Measurements from ENCODE around the gene CNTNAP2. TPM values are rescaled to one million over a fixed set of nuclear protein-coding genes. Genes with fewer than 3 reads are reported as not detected.
"Not testable (repeated sequence)": the region's sequence is repeated elsewhere in the genome, so short reads cannot be mapped to it uniquely, and the experiment has no call there.

The CNTNAP2 gene
- total and polyA plus RNA-seq, 2 donors, result 5.1 to 10.3 TPM

DNA sequence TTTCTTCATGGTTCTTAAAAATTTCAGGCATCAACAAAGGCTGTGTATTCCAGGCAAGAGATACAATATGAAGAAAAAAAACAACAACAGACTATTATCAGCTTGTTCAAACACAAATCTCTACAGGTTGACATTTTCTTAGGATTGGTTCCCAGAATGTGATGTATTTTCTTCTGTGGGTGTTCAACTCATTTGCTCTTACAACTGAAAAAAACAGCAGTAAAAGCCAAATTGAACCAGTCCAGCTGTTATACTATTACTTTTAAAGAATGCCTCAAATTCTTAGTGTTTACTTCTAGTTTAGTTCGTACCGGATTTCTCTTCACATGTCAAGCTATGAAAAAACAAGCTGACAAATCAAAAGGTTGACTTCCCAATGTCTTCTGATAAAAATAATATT, 60.7 kb downstream of the CNTNAP2 start:
- Histone ChIP-seq H3K36me3 (ENCODE audit: control insufficient read depth in 2 of 2, insufficient read depth in 2 of 2, low read length in 1 of 2) (no peaks in the 10 kb centered on the region), H3K4me1 (ENCODE audit: control insufficient read depth in 2 of 2, insufficient read depth in 2 of 2, low read length in 2 of 2) (no peaks in the 10 kb centered on the region), H3K4me3 (ENCODE audit: low read length in 2 of 2) (no peak overlapping the region), H3K27me3 (ENCODE audit: control insufficient read depth in 2 of 2, insufficient read depth in 1 of 2, low read length in 1 of 2) (no peaks in the 10 kb centered on the region), H3K9me3 (ENCODE audit: control insufficient read depth in 2 of 2, insufficient read depth in 1 of 2, low read length in 1 of 2) (no peaks in the 10 kb centered on the region), H3K27ac (ENCODE audit: low read depth in 1 of 2, low read length in 1 of 2) (no peak overlapping the region)
- 96% methylated on average over 2 of the region's 2 CpGs for WGBS
- no peak for DNase-seq (ENCODE audit: low read depth in 6 of 9, low spot score in 9 of 9)

DNA sequence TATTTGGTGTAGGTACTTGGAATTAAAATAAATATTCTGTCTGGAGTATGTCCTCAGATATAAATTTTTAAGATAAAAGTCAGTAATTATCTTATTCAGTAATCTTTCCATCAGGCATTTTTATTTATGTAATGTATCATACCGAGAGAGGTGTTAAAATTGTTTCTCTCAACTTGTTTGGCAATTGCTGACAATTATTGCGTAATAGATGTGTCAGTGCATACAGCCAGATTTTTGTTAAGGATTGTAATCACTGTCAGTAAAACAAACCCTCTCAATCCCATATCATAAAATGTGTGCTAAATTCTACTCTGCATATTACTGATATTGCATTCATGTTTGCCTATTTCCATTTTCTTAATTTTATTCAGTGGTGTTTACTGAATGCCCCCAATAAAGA, 69.2 kb downstream of the CNTNAP2 start:
- Histone ChIP-seq H3K27ac (ENCODE audit: low read depth in 1 of 2, low read length in 1 of 2) (no peak overlapping the region), H3K4me1 (ENCODE audit: control insufficient read depth in 2 of 2, insufficient read depth in 2 of 2, low read length in 2 of 2) (no peaks in the 10 kb centered on the region), H3K9me3 (ENCODE audit: control insufficient read depth in 2 of 2, insufficient read depth in 1 of 2, low read length in 1 of 2) (no peaks in the 10 kb centered on the region), H3K27me3 (ENCODE audit: control insufficient read depth in 2 of 2, insufficient read depth in 1 of 2, low read length in 1 of 2) (no peaks in the 10 kb centered on the region), H3K4me3 (ENCODE audit: low read length in 2 of 2) (no peak overlapping the region), H3K36me3 (ENCODE audit: control insufficient read depth in 2 of 2, insufficient read depth in 2 of 2, low read length in 1 of 2) (no peaks in the 10 kb centered on the region)
- 83% methylated on average over 2 of the region's 2 CpGs for WGBS
- no peak for DNase-seq (ENCODE audit: low read depth in 6 of 9, low spot score in 9 of 9)

DNA sequence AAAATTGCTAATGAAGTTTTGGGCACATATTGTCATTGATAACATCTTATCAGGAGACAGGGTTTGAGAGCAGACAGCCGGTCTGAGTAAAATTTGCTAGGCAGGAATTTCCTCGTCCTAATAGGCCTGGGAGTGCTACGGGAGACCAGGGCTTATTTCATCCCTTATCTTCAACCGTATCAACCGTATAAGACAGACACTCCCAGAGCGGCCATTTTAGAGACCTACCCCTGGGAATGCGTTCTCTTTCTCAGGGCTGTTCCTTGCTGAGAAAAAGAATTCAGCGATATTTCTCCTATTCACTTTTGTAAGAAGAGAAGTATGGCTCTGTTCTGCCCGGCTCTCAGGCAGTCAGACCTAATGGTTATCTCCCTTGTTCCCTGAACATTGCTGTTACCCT, 74.8 kb downstream of the CNTNAP2 start:
- not testable (repeated sequence) for H3K27ac ChIP-seq (ENCODE audit: low read depth in 1 of 2, low read length in 1 of 2); H3K36me3 ChIP-seq (ENCODE audit: control insufficient read depth in 2 of 2, insufficient read depth in 2 of 2, low read length in 1 of 2); DNase-seq (ENCODE audit: low read depth in 6 of 9, low spot score in 9 of 9); H3K4me1 ChIP-seq (ENCODE audit: control insufficient read depth in 2 of 2, insufficient read depth in 2 of 2, low read length in 2 of 2); H3K9me3 ChIP-seq (ENCODE audit: control insufficient read depth in 2 of 2, insufficient read depth in 1 of 2, low read length in 1 of 2); H3K27me3 ChIP-seq (ENCODE audit: control insufficient read depth in 2 of 2, insufficient read depth in 1 of 2, low read length in 1 of 2); H3K4me3 ChIP-seq (ENCODE audit: low read length in 2 of 2)
- WGBS, result 83% methylated on average over 9 of the region's 9 CpGs

DNA sequence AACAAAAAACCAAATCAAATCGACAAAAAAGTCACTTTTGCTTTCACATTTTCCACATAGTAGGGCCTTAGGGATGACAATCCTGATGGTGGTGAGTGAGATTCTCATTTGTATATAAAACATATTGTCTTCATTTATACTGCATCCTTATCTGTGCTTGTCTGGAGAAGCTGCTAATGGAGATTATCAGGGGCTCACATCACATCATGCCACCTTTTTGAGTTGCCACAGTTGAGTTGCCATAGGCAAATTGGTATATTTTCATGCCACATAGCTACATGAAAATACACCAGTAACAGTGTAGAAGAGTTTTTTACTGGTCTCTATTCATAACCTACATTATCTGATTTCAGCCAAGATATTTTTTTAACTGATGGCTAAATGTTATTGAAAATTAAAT, 85.3 kb downstream of the CNTNAP2 start:
- WGBS, result 90% methylated on average over 1 of the region's 1 CpG

DNA sequence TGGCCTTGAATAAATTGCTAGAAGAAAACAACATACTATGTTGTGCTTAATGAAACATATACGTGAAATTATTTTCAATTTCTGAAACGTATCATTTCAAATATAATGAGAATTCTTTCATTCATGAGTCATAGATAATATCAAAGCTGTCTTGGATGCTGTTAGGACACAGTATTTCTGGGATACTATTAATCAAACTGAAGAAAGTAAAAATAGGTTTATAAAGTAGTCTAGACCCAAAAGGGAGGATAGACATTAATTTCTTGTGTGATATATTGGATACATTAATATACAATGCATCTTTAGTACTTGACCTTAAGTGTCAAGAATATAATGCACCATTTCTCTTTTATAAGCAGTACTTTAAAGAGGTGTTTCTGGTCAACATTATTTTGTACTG, 89.7 kb downstream of the CNTNAP2 start:
- H3K36me3 ChIP-seq (ENCODE audit: control insufficient read depth in 2 of 2, insufficient read depth in 2 of 2, low read length in 1 of 2), result no peaks in the 10 kb centered on the region
- H3K9me3 ChIP-seq (ENCODE audit: control insufficient read depth in 2 of 2, insufficient read depth in 1 of 2, low read length in 1 of 2), result no peaks in the 10 kb centered on the region
- no peak overlapping the region for H3K4me3 ChIP-seq (ENCODE audit: low read length in 2 of 2)
- H3K27me3 ChIP-seq (ENCODE audit: control insufficient read depth in 2 of 2, insufficient read depth in 1 of 2, low read length in 1 of 2), result no peaks in the 10 kb centered on the region
- H3K27ac ChIP-seq (ENCODE audit: low read depth in 1 of 2, low read length in 1 of 2), result no peak overlapping the region
- 93% methylated on average over 2 of the region's 2 CpGs for whole genome bisulfite sequencing
- no peak for DNase-seq (ENCODE audit: low read depth in 6 of 9, low spot score in 9 of 9)
- no peaks in the 10 kb centered on the region for H3K4me1 ChIP-seq (ENCODE audit: control insufficient read depth in 2 of 2, insufficient read depth in 2 of 2, low read length in 2 of 2)

More for the DNA sequence above, 85.3 kb downstream of the CNTNAP2 start:
- Histone ChIP-seq H3K4me3 (ENCODE audit: low read length in 2 of 2) (no peak overlapping the region), H3K4me1 (ENCODE audit: control insufficient read depth in 2 of 2, insufficient read depth in 2 of 2, low read length in 2 of 2) (no peaks in the 10 kb centered on the region), H3K9me3 (ENCODE audit: control insufficient read depth in 2 of 2, insufficient read depth in 1 of 2, low read length in 1 of 2) (no peaks in the 10 kb centered on the region), H3K27me3 (ENCODE audit: control insufficient read depth in 2 of 2, insufficient read depth in 1 of 2, low read length in 1 of 2) (no peaks in the 10 kb centered on the region), H3K27ac (ENCODE audit: low read depth in 1 of 2, low read length in 1 of 2) (no peak overlapping the region), H3K36me3 (ENCODE audit: control insufficient read depth in 2 of 2, insufficient read depth in 2 of 2, low read length in 1 of 2) (no peaks in the 10 kb centered on the region)
- DNase-seq (ENCODE audit: low read depth in 6 of 9, low spot score in 9 of 9), result no peak

DNA sequence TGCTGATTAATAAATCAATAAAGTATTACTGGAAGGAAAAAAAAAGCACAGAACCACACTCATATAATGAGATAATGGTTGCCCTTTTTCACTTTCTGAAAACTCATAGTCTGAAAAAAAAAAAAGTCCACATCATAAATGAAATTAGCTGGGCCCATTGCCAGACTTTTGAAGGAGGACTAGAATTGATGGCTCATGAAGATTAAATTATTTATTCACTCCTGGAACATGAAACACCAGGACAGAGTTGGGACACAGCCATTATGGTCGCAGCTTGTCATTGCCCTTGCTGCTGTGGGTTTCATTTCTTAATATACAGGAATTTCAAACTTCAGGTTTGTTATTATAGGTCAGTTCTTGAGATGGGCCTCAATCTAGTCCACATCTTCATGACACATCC, 91.9 kb downstream of the CNTNAP2 start:
- Histone ChIP-seq H3K36me3 (ENCODE audit: control insufficient read depth in 2 of 2, insufficient read depth in 2 of 2, low read length in 1 of 2) (no peaks in the 10 kb centered on the region), H3K27ac (ENCODE audit: low read depth in 1 of 2, low read length in 1 of 2) (no peak overlapping the region), H3K27me3 (ENCODE audit: control insufficient read depth in 2 of 2, insufficient read depth in 1 of 2, low read length in 1 of 2) (no peaks in the 10 kb centered on the region), H3K9me3 (ENCODE audit: control insufficient read depth in 2 of 2, insufficient read depth in 1 of 2, low read length in 1 of 2) (no peaks in the 10 kb centered on the region), H3K4me3 (ENCODE audit: low read length in 2 of 2) (no peak overlapping the region), H3K4me1 (ENCODE audit: control insufficient read depth in 2 of 2, insufficient read depth in 2 of 2, low read length in 2 of 2) (no peaks in the 10 kb centered on the region)
- no peak for DNase-seq (ENCODE audit: low read depth in 6 of 9, low spot score in 9 of 9)
- 82% methylated on average over 1 of the region's 1 CpG for WGBS

DNA sequence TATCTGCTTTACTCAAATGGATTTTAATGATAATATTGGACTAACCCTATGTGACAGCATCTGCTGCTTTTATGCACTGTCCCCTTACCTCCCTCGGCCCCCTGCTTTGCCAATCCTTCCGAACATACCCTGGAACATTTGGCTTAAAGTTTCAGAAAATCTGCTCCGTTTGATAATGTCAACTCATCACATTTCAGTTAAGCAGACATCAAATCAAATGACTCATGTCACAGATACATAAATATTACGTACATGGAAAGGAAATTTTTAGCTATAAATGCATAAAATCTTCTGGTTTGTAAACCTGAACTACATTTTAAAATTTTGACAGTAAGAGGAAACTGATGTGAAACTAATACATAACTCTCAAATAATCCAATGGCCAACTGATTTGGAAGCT, 98.2 kb downstream of the CNTNAP2 start:
- Histone ChIP-seq H3K4me1 (ENCODE audit: control insufficient read depth in 2 of 2, insufficient read depth in 2 of 2, low read length in 2 of 2) (no peaks in the 10 kb centered on the region), H3K4me3 (ENCODE audit: low read length in 2 of 2) (no peak overlapping the region), H3K27me3 (ENCODE audit: control insufficient read depth in 2 of 2, insufficient read depth in 1 of 2, low read length in 1 of 2) (no peaks in the 10 kb centered on the region), H3K36me3 (ENCODE audit: control insufficient read depth in 2 of 2, insufficient read depth in 2 of 2, low read length in 1 of 2) (no peaks in the 10 kb centered on the region), H3K9me3 (ENCODE audit: control insufficient read depth in 2 of 2, insufficient read depth in 1 of 2, low read length in 1 of 2) (no peaks in the 10 kb centered on the region), H3K27ac (ENCODE audit: low read depth in 1 of 2, low read length in 1 of 2) (no peak overlapping the region)
- 88% methylated on average over 4 of the region's 4 CpGs for WGBS
- no peak for DNase-seq (ENCODE audit: low read depth in 6 of 9, low spot score in 9 of 9)

DNA sequence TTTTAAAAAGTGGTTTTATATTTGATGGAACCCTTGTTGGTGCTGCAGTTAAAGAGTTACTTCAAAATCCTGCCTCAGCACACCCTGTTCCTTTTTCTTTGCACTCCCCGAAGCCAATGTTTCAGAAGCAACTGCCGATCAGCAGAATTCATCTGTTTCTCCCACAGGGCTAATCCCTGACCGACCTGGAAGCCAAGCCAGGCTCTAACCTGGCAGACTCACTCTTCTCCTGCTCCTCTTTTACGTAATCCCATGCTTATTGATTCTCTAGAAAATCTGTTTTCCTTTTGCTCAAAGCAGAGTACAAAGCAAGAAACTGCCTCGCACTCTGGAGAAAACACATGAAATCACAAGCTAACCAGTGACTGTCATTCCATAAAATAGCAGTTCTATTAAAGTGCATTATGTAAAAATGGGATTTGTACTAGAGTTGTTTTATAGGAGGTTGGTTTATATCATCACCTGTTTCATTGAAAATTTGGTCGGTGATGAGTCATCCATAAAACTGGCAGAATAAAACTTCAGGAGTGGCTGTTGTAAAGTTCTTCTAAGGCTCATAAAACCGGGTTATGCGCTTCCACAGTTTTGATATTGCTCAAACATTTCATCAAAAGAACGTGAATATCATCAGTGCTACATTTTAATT, 99.9 kb downstream of the CNTNAP2 start:
- 86% methylated on average over 9 of the region's 9 CpGs for WGBS
- Histone ChIP-seq H3K4me3 (ENCODE audit: low read length in 2 of 2) (no peak overlapping the region), H3K9me3 (ENCODE audit: control insufficient read depth in 2 of 2, insufficient read depth in 1 of 2, low read length in 1 of 2) (no peaks in the 10 kb centered on the region)

DNA sequence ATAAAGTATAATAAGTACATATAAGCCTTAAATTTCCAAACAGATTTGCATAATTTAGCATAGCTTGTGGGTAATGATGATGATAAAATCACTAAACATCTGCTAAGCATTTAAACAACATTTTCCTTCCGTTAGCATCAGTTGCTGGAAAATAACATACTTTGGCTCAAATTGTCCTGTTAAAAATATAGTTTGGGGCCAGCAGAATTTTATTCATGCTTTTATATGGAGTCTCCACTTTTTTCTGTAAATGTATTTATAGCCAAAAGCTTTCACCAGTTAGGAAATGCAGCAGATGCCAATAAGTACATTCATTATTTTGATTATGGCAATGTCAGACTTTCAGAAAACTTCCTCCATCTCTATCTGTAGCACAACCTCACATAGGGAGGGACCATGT, 107.2 kb downstream of the CNTNAP2 start:
- no peak for DNase-seq (ENCODE audit: low read depth in 6 of 9, low spot score in 9 of 9)
- H3K27me3 ChIP-seq (ENCODE audit: control insufficient read depth in 2 of 2, insufficient read depth in 1 of 2, low read length in 1 of 2), result no peaks in the 10 kb centered on the region
- no peaks in the 10 kb centered on the region for H3K9me3 ChIP-seq (ENCODE audit: control insufficient read depth in 2 of 2, insufficient read depth in 1 of 2, low read length in 1 of 2)
- no peaks in the 10 kb centered on the region for H3K4me1 ChIP-seq (ENCODE audit: control insufficient read depth in 2 of 2, insufficient read depth in 2 of 2, low read length in 2 of 2)
- H3K27ac ChIP-seq (ENCODE audit: low read depth in 1 of 2, low read length in 1 of 2), result no peak overlapping the region
- no peaks in the 10 kb centered on the region for H3K36me3 ChIP-seq (ENCODE audit: control insufficient read depth in 2 of 2, insufficient read depth in 2 of 2, low read length in 1 of 2)
- WGBS, result 96% methylated on average over 1 of the region's 1 CpG
- no peak overlapping the region for H3K4me3 ChIP-seq (ENCODE audit: low read length in 2 of 2)

More for the DNA sequence above, 99.9 kb downstream of the CNTNAP2 start:
- no peaks in the 10 kb centered on the region for H3K4me1 ChIP-seq (ENCODE audit: control insufficient read depth in 2 of 2, insufficient read depth in 2 of 2, low read length in 2 of 2)
- no peaks in the 10 kb centered on the region for H3K36me3 ChIP-seq (ENCODE audit: control insufficient read depth in 2 of 2, insufficient read depth in 2 of 2, low read length in 1 of 2)
- no peak for DNase-seq (ENCODE audit: low read depth in 6 of 9, low spot score in 9 of 9)
- H3K27ac ChIP-seq (ENCODE audit: low read depth in 1 of 2, low read length in 1 of 2), result no peak overlapping the region
- no peaks in the 10 kb centered on the region for H3K27me3 ChIP-seq (ENCODE audit: control insufficient read depth in 2 of 2, insufficient read depth in 1 of 2, low read length in 1 of 2)

DNA sequence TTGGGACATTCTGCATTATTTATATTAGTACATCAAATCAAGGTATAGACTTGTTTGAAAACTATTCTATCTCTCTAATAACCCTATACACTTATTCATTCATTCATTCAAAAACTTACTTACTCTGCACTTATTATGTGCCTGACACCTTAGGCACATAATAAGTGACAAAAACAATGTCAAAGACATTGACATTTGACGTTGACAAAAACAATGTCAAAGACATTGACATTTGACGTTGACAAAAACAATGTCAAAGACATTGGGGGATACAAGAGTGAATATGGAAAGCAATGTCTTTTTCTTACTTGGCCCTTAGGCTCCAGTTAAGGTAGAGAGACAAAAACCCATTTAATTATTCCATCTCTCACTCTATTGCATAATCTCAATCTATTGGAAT, 116.0 kb downstream of the CNTNAP2 start:
- Histone ChIP-seq H3K9me3 (ENCODE audit: control insufficient read depth in 2 of 2, insufficient read depth in 1 of 2, low read length in 1 of 2) (no peaks in the 10 kb centered on the region), H3K36me3 (ENCODE audit: control insufficient read depth in 2 of 2, insufficient read depth in 2 of 2, low read length in 1 of 2) (no peaks in the 10 kb centered on the region), H3K4me1 (ENCODE audit: control insufficient read depth in 2 of 2, insufficient read depth in 2 of 2, low read length in 2 of 2) (no peaks in the 10 kb centered on the region), H3K27ac (ENCODE audit: low read depth in 1 of 2, low read length in 1 of 2) (no peak overlapping the region), H3K27me3 (ENCODE audit: control insufficient read depth in 2 of 2, insufficient read depth in 1 of 2, low read length in 1 of 2) (no peaks in the 10 kb centered on the region), H3K4me3 (ENCODE audit: low read length in 2 of 2) (no peak overlapping the region)
- 91% methylated on average over 2 of the region's 2 CpGs for WGBS
- no peak for DNase-seq (ENCODE audit: low read depth in 6 of 9, low spot score in 9 of 9)
